Measurements from ENCODE around the gene CXorf58. TPM values are rescaled to one million over a fixed set of nuclear protein-coding genes. Genes with fewer than 3 reads are reported as not detected.

CXorf58 gene
- total RNA-seq, 2 donors from 2014 or later, result 0.14 TPM; not detected in 1

GRCh38 chrX:23926015-23926414 is 18.2 kb downstream of the CXorf58 start:
- TF ChIP-seq POLR2A (IDR thresholded peaks at IDR 0.05) (no peak), CTCF (IDR thresholded peaks at IDR 0.05) (no peak), POLR2AphosphoS5 (IDR thresholded peaks at IDR 0.05) (no peak)
- no peak overlapping the region for H3K4me3 ChIP-seq
- no peaks in the 10 kb centered on the region for H3K9me3 ChIP-seq
- no peak for DNase-seq (ENCODE audit: low spot score)
- intact Hi-C loops (cut with DNase I), result no loop called here
- no peaks in the 10 kb centered on the region for H3K36me3 ChIP-seq
- 97% methylated on average over 4 of the region's 4 CpGs for whole genome bisulfite sequencing
- H3K27me3 ChIP-seq (replicated peaks; ENCODE audit: insufficient read depth), result no peaks in the 10 kb centered on the region
- no peak overlapping the region for H3K27ac ChIP-seq
- H3K4me1 ChIP-seq (replicated peaks), result no peaks in the 10 kb centered on the region

GRCh38 chrX:23930894-23931604 is 23.2 kb downstream of the CXorf58 start:
- Histone ChIP-seq H3K27me3 (replicated peaks; ENCODE audit: insufficient read depth) (no peaks in the 10 kb centered on the region), H3K9me3 (no peaks in the 10 kb centered on the region), H3K27ac (no peak overlapping the region), H3K4me1 (replicated peaks) (no peaks in the 10 kb centered on the region), H3K36me3 (no peaks in the 10 kb centered on the region), H3K4me3 (no peak overlapping the region)
- DNase-seq (ENCODE audit: low spot score), result no peak
- 29% methylated on average over 2 of the region's 2 CpGs for WGBS
- intact Hi-C loops (cut with DNase I), result no loop called here
- no peak for TF ChIP-seq POLR2AphosphoS5 (IDR thresholded peaks at IDR 0.05)
- no peak for TF ChIP-seq POLR2A (IDR thresholded peaks at IDR 0.05)
- TF ChIP-seq CTCF (IDR thresholded peaks at IDR 0.05), result no peak

- TF ChIP-seq POLR2A (IDR thresholded peaks at IDR 0.05), result no peak
- TF ChIP-seq POLR2AphosphoS5 (IDR thresholded peaks at IDR 0.05), result no peak
- no peak for TF ChIP-seq CTCF (IDR thresholded peaks at IDR 0.05)
- no peak overlapping the region for H3K4me3 ChIP-seq
- no peaks in the 10 kb centered on the region for H3K27me3 ChIP-seq (replicated peaks; ENCODE audit: insufficient read depth)
- H3K27ac ChIP-seq, result no peak overlapping the region
- no peaks in the 10 kb centered on the region for H3K36me3 ChIP-seq
- 38% methylated on average over 1 of the region's 1 CpG for WGBS
- H3K4me1 ChIP-seq (replicated peaks), result no peaks in the 10 kb centered on the region
- H3K9me3 ChIP-seq, result no peaks in the 10 kb centered on the region
- DNase-seq (ENCODE audit: low spot score), result no peak
- intact Hi-C loops (cut with DNase I), result no loop called here
Observed at GRCh38 chrX:23932046-23932445, 24.2 kb downstream of the CXorf58 start.

GRCh38 chrX:23935106-23935505 is 27.3 kb downstream of the CXorf58 start:
- H3K9me3 ChIP-seq, result no peaks in the 10 kb centered on the region
- DNase-seq (ENCODE audit: low spot score), result no peak
- H3K4me3 ChIP-seq, result no peak overlapping the region
- WGBS, result 76% methylated on average over 11 of the region's 11 CpGs
- H3K27me3 ChIP-seq (replicated peaks; ENCODE audit: insufficient read depth), result no peaks in the 10 kb centered on the region
- no peak overlapping the region for H3K27ac ChIP-seq
- TF ChIP-seq POLR2AphosphoS5 (IDR thresholded peaks at IDR 0.05), result no peak
- no peak for TF ChIP-seq CTCF (IDR thresholded peaks at IDR 0.05)
- intact Hi-C loops (cut with DNase I), result no loop called here
- H3K36me3 ChIP-seq, result no peaks in the 10 kb centered on the region
- H3K4me1 ChIP-seq (replicated peaks), result no peaks in the 10 kb centered on the region

GRCh38 chrX:23936180-23936579 is 28.4 kb downstream of the CXorf58 start:
- no peak for TF ChIP-seq POLR2A (IDR thresholded peaks at IDR 0.05)
- no peak for TF ChIP-seq CTCF (IDR thresholded peaks at IDR 0.05)
- TF ChIP-seq POLR2AphosphoS5 (IDR thresholded peaks at IDR 0.05), result no peak
- H3K4me3 ChIP-seq, result no peak overlapping the region
- no peaks in the 10 kb centered on the region for H3K9me3 ChIP-seq
- no peaks in the 10 kb centered on the region for H3K36me3 ChIP-seq
- H3K4me1 ChIP-seq (replicated peaks), result no peaks in the 10 kb centered on the region
- 28% methylated on average over 1 of the region's 1 CpG for WGBS
- H3K27ac ChIP-seq, result no peak overlapping the region
- intact Hi-C loops (cut with DNase I), result no loop called here
- DNase-seq (ENCODE audit: low spot score), result no peak
- H3K27me3 ChIP-seq (replicated peaks; ENCODE audit: insufficient read depth), result no peaks in the 10 kb centered on the region
